ENCODE measurements around the gene C11orf86.
A peak's percentile ranks its signal among the peaks of the same experiment; 100 is the strongest.
"Not testable (repeated sequence)": the region's sequence is repeated elsewhere in the genome, so short reads cannot be mapped to it uniquely, and the experiment has no call there.

C11orf86 gene

GRCh38 chr11:66953081-66953833 lies 21.8 kb upstream of the C11orf86 start:
- ChIA-PET POLR2A (no interaction called here), CTCF (no interaction called here)
- TF ChIP-seq CTBP1 (IDR thresholded peaks at IDR 0.05; ENCODE audit: borderline replicate concordance) = no peak
- TF ChIP-seq ELF4 (IDR thresholded peaks at IDR 0.05) = no peak
- no peak for TF ChIP-seq FOXA1 (IDR thresholded peaks at IDR 0.05)
- TF ChIP-seq FOXM1 (IDR thresholded peaks at IDR 0.05; ENCODE audit: borderline replicate concordance) = no peak
- no peak for TF ChIP-seq HDGF (IDR thresholded peaks at IDR 0.05; ENCODE audit: borderline replicate concordance)
- TF ChIP-seq NFRKB (IDR thresholded peaks at IDR 0.05) = no peak
- no peak for DNase-seq (ENCODE audit: extremely low spot score)

GRCh38 chr11:66956689-66957290 lies 18.3 kb upstream of the C11orf86 start:
- DNase-seq (ENCODE audit: extremely low spot score) = no peak
- ChIA-PET POLR2A (no interaction called here), CTCF (no interaction called here)
- TF ChIP-seq FOXM1 (IDR thresholded peaks at IDR 0.05; ENCODE audit: borderline replicate concordance) (no peak), ZNF384 (IDR thresholded peaks at IDR 0.05) (no peak), ARNT (IDR thresholded peaks at IDR 0.05) (no peak), LEF1 (IDR thresholded peaks at IDR 0.05; ENCODE audit: borderline replicate concordance) (no peak), TARDBP (IDR thresholded peaks at IDR 0.05) (no peak), BHLHE40 (IDR thresholded peaks at IDR 0.05; ENCODE audit: borderline replicate concordance) (no peak), SP1 (IDR thresholded peaks at IDR 0.05) (no peak), HDGF (IDR thresholded peaks at IDR 0.05; ENCODE audit: borderline replicate concordance) (no peak), NFRKB (IDR thresholded peaks at IDR 0.05) (no peak), PKNOX1 (IDR thresholded peaks at IDR 0.05) (no peak), FOXK2 (IDR thresholded peaks at IDR 0.05) (no peak), SUZ12 (IDR thresholded peaks at IDR 0.05) (no peak), L3MBTL2 (conservative IDR thresholded peaks at IDR 0.05) (no peak), CTBP1 (IDR thresholded peaks at IDR 0.05; ENCODE audit: borderline replicate concordance) (no peak), ELF4 (IDR thresholded peaks at IDR 0.05) (no peak), FOXA1 (IDR thresholded peaks at IDR 0.05) (no peak)

- TF ChIP-seq LEF1 (IDR thresholded peaks at IDR 0.05; ENCODE audit: borderline replicate concordance) (no peak), FOXA1 (IDR thresholded peaks at IDR 0.05) (no peak), SP1 (IDR thresholded peaks at IDR 0.05) (no peak), L3MBTL2 (conservative IDR thresholded peaks at IDR 0.05) (no peak), NFRKB (IDR thresholded peaks at IDR 0.05) (no peak), ARNT (IDR thresholded peaks at IDR 0.05) (no peak), PKNOX1 (IDR thresholded peaks at IDR 0.05) (no peak), FOXK2 (IDR thresholded peaks at IDR 0.05) (no peak), BHLHE40 (IDR thresholded peaks at IDR 0.05; ENCODE audit: borderline replicate concordance) (no peak), ZNF384 (IDR thresholded peaks at IDR 0.05) (no peak), CTBP1 (IDR thresholded peaks at IDR 0.05; ENCODE audit: borderline replicate concordance) (no peak), SUZ12 (IDR thresholded peaks at IDR 0.05) (no peak), HDGF (IDR thresholded peaks at IDR 0.05; ENCODE audit: borderline replicate concordance) (no peak), FOXM1 (IDR thresholded peaks at IDR 0.05; ENCODE audit: borderline replicate concordance) (no peak), TARDBP (IDR thresholded peaks at IDR 0.05) (no peak), ELF4 (IDR thresholded peaks at IDR 0.05) (no peak)
- DNase-seq (ENCODE audit: extremely low spot score) = peak; percentile 77
- ChIA-PET CTCF (no interaction called here), POLR2A (interaction anchor here (0.7 to 1.4 kb wide), 2 partner anchors 8 to 18 kb away, joined by 3 read pairs; no protein-coding TSS in a partner anchor)
Measured at GRCh38 chr11:66957971-66958231, 17.2 kb upstream of the C11orf86 start.

- peak; percentile 99 for DNase-seq (ENCODE audit: extremely low spot score)
- ChIA-PET POLR2A (interaction anchor here (0.7 to 1.4 kb wide), 4 partner anchors 8 to 82 kb away, joined by 3 to 4 read pairs (median 4); no protein-coding TSS in a partner anchor), CTCF (interaction anchor here (1.4 kb wide), 1 partner anchor 17 kb away, joined by 5 read pairs; the partner anchor contains the start of gene C11orf86)
- no peak for TF ChIP-seq ZNF384 (IDR thresholded peaks at IDR 0.05)
- TF ChIP-seq L3MBTL2 (conservative IDR thresholded peaks at IDR 0.05) = peak; percentile 99
- TF ChIP-seq PKNOX1 (IDR thresholded peaks at IDR 0.05) = peak; percentile 99
- peak; percentile 93; the same call in 1 of the 2 replicates for TF ChIP-seq HDGF (IDR thresholded peaks at IDR 0.05; ENCODE audit: borderline replicate concordance)
- no peak for TF ChIP-seq FOXK2 (IDR thresholded peaks at IDR 0.05)
- peak; percentile 71 for TF ChIP-seq ELF4 (IDR thresholded peaks at IDR 0.05)
- TF ChIP-seq SUZ12 (IDR thresholded peaks at IDR 0.05) = no peak
- TF ChIP-seq BHLHE40 (IDR thresholded peaks at IDR 0.05; ENCODE audit: borderline replicate concordance) = no peak
Measured at GRCh38 chr11:66958232-66958955, 16.7 kb upstream of the C11orf86 start, which contains the start of gene PC. Gene PC, minus strand, starts transcription at chr11:66958383. Its CDS starts 86,224 bp downstream, at chr11:66872159.

- TF ChIP-seq SUZ12 (IDR thresholded peaks at IDR 0.05) = no peak
- TF ChIP-seq LEF1 (IDR thresholded peaks at IDR 0.05; ENCODE audit: borderline replicate concordance) = no peak
- TF ChIP-seq L3MBTL2 (conservative IDR thresholded peaks at IDR 0.05) = no peak; the same call in 1 of the 2 replicates
- no peak for TF ChIP-seq HDGF (IDR thresholded peaks at IDR 0.05; ENCODE audit: borderline replicate concordance)
- no peak for TF ChIP-seq ZNF384 (IDR thresholded peaks at IDR 0.05)
- TF ChIP-seq ELF4 (IDR thresholded peaks at IDR 0.05) = no peak
- TF ChIP-seq FOXA1 (IDR thresholded peaks at IDR 0.05) = no peak
- no peak for TF ChIP-seq CTBP1 (IDR thresholded peaks at IDR 0.05; ENCODE audit: borderline replicate concordance)
- no peak for TF ChIP-seq TARDBP (IDR thresholded peaks at IDR 0.05)
- ChIA-PET CTCF (interaction anchor here (1.0 to 1.4 kb wide), 2 partner anchors 17 to 76 kb away, joined by 3 to 5 read pairs; partner anchors contain the start of gene C11orf86), POLR2A (interaction anchor here (1.0 to 1.4 kb wide), 4 partner anchors 13 to 103 kb away, joined by 3 to 4 read pairs (median 4); no protein-coding TSS in a partner anchor)
- no peak for DNase-seq (ENCODE audit: extremely low spot score)
Measured at GRCh38 chr11:66958956-66959274, 16.2 kb upstream of the C11orf86 start.

DNA sequence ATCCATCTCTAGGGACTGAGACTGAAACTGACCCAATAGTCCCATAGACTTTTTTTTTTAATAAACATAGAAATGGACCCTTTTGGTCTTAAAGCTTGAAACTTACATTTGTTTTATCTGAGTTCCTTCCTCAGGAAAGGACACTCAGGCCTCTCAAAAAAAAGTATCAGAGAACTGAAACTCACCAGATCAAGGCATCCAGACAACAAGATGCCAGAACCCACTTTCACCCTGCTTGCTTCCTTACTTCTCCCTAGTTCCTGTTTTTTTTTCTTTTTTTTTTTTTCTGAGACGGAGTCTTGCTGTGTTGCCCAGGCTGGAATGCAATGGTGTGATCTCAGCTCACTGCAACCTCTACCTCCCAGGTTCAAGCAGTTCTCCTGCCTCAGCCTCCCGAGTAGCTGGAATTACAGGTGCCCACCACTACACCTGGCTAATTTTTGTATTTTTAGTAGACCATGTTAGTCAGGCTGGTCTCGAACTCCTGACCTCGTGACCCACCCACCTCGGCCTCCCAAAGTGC lies 13.4 kb upstream of the C11orf86 start:
- CTCF ChIA-PET; DNase-seq (ENCODE audit: extremely low spot score): not testable (repeated sequence)
- POLR2A ChIA-PET = interaction anchor here (1.1 kb wide), 1 partner anchor 11 kb away, joined by 3 read pairs; no protein-coding TSS in a partner anchor
